ENCODE data around the gene ZMIZ1.
A peak's percentile ranks its signal among the peaks of the same experiment; 100 is the strongest.

- TF ChIP-seq, protein P1, sequence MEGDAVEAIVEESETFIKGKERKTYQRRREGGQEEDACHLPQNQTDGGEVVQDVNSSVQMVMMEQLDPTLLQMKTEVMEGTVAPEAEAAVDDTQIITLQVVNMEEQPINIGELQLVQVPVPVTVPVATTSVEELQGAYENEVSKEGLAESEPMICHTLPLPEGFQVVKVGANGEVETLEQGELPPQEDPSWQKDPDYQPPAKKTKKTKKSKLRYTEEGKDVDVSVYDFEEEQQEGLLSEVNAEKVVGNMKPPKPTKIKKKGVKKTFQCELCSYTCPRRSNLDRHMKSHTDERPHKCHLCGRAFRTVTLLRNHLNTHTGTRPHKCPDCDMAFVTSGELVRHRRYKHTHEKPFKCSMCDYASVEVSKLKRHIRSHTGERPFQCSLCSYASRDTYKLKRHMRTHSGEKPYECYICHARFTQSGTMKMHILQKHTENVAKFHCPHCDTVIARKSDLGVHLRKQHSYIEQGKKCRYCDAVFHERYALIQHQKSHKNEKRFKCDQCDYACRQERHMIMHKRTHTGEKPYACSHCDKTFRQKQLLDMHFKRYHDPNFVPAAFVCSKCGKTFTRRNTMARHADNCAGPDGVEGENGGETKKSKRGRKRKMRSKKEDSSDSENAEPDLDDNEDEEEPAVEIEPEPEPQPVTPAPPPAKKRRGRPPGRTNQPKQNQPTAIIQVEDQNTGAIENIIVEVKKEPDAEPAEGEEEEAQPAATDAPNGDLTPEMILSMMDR (conservative IDR thresholded peaks at IDR 0.05), result no peak
- peak; percentile 18; the same call in 1 of the 2 replicates for TF ChIP-seq ZFX (IDR thresholded peaks at IDR 0.05)
These were observed 6.0 kb downstream of the ZMIZ1 start for GRCh38 chr10:79074732-79075131.
